GM12878 (cell line): ENCODE data around the gene KLHL7. TPM values are rescaled to one million over a fixed set of nuclear protein-coding genes. Genes with fewer than 3 reads are reported as not detected.
A peak's percentile ranks its signal among the peaks of the same experiment; 100 is the strongest.

ENCODE experiments used
- ATAC-seq: fragments of 200-7000 bp; cut with Tn5 transposase; 3 replicates; pipeline ENCODE4 v1.9.1; 2020; ENCODE audit warnings: mild to moderate bottlenecking, moderate library complexity
- BruUV-seq: library from RNA; stranded (reverse); fragments of 400-500 nt; replicated peaks from 2 replicates; lab custom pipeline; 2021; lab: Mats Ljungman, UMichigan
- CTCF ChIA-PET: fragments of 300-600 bp; sonication (Branson Sonifier 250); formaldehyde crosslinking; extraction: SDS; loops from one replicate; lab custom pipeline; 2021; ENCODE audit warnings: inconsistent platforms; lab: Yijun Ruan, JAX
- POLR2A ChIA-PET: fragments of 350-600 bp; formaldehyde crosslinking; extraction: SDS; loops from one replicate; lab custom pipeline; 2021; ENCODE audit warnings: inconsistent platforms; lab: Charles Lee
- RAD21 ChIA-PET: fragments of 300-600 bp; sonication (Branson Sonifier 250); formaldehyde crosslinking; loops from one replicate; lab custom pipeline; 2023; ENCODE audit warnings: antibody characterized with exemption; ENCODE audit not compliant: unreplicated experiment; lab: Charles Lee
- SMC1A ChIA-PET: fragments of 300-600 bp; sonication (Branson Sonifier 250); formaldehyde crosslinking; loops from one replicate; lab custom pipeline; 2023; ENCODE audit not compliant: unreplicated experiment, uncharacterized antibody; lab: Charles Lee
- DNase-seq: peaks from one replicate; pipeline ENCODE4 v3.0.0-alpha.2; 2011; ENCODE audit warnings: low read depth, low spot score
- FAIRE-seq: peaks from 3 replicates; lab custom pipeline; 2011; peaks lifted over from hg19 to GRCh38; lab: Jason Lieb, UNC
- H2AFZ ChIP-seq: 2 replicates; pipeline ENCODE4 v1.6.0; 2011; ENCODE audit warnings: low read depth, low read length, control low read depth; ENCODE audit not compliant: control insufficient read depth
- H3K27ac ChIP-seq: 2 replicates; pipeline ENCODE4 v1.5.1; 2011; ENCODE audit warnings: control low read depth; ENCODE audit not compliant: control insufficient read depth, insufficient read depth
- H3K27me3 ChIP-seq, 2 experiments: replicated peaks in 1 of 2; 2 replicates each; pipeline versions ENCODE4 v1.6.0 to v1.6.1; 2011; ENCODE audit warnings: low read length in 1 of 2; ENCODE audit not compliant: control insufficient read depth in 2 of 2, insufficient read depth in 2 of 2
- H3K36me3 ChIP-seq, 2 experiments: 2 replicates each; pipeline ENCODE4 v1.5.1; 2011; ENCODE audit warnings: low read length in 1 of 2; ENCODE audit not compliant: control insufficient read depth in 2 of 2, insufficient read depth in 2 of 2
- H3K4me1 ChIP-seq: 2 replicates; pipeline ENCODE4 v1.6.1; 2011; ENCODE audit warnings: mild to moderate bottlenecking, low read length, moderate library complexity, mixed read lengths; ENCODE audit not compliant: control insufficient read depth, insufficient read depth
- H3K4me2 ChIP-seq: 2 replicates; pipeline ENCODE4 v1.6.0; 2011; ENCODE audit warnings: control low read depth; ENCODE audit not compliant: control insufficient read depth, insufficient read depth
- H3K4me3 ChIP-seq: fragments of 200-600 bp; sonication (generic); 2 replicates; pipeline ENCODE4 v1.5.1; 2016
- H3K79me2 ChIP-seq: 2 replicates; pipeline ENCODE4 v1.6.0; 2011; ENCODE audit warnings: low read length; ENCODE audit not compliant: control insufficient read depth, insufficient read depth
- H3K9ac ChIP-seq: 2 replicates; pipeline ENCODE4 v1.8.0; 2011; ENCODE audit warnings: low read length, control low read depth, mixed read lengths; ENCODE audit not compliant: control insufficient read depth, insufficient read depth
- H3K9me3 ChIP-seq: replicated peaks from 3 replicates; pipeline ENCODE4 v1.5.1; 2011; ENCODE audit warnings: mild to moderate bottlenecking, low read length; ENCODE audit not compliant: control insufficient read depth, insufficient read depth
- H4K20me1 ChIP-seq: 2 replicates; pipeline ENCODE4 v1.6.0; 2011; ENCODE audit not compliant: control insufficient read depth, insufficient read depth
- CREB1 ChIP-seq: IDR thresholded peaks from 2 replicates; pipeline ENCODE4 v1.6.1; 2012; ENCODE audit warnings: low read depth, mild to moderate bottlenecking, inconsistent platforms
- EGR1 ChIP-seq, 2 experiments: IDR thresholded peaks; 1 replicate in 1 of 2; 2 replicates in 1 of 2; pipeline ENCODE4 v1.6.1; 2011 to 2012; ENCODE audit warnings: low read depth in 2 of 2, low read length in 2 of 2, borderline replicate concordance in 1 of 2, mild to moderate bottlenecking in 1 of 2, moderate library complexity in 1 of 2
- EP300 ChIP-seq, 2 experiments: fragments of 150-350 bp in 1 of 2; IDR thresholded peaks; 2 replicates each; pipeline ENCODE4 v1.6.1; 2011 to 2012; ENCODE audit warnings: low read depth in 2 of 2, low read length in 2 of 2, borderline replicate concordance in 1 of 2, improper control_type of control experiment in 1 of 2, inconsistent platforms in 1 of 2; ENCODE audit not compliant: control insufficient read depth in 1 of 2
- HCFC1 ChIP-seq: fragments of 150-350 bp; IDR thresholded peaks from 2 replicates; pipeline ENCODE4 v1.6.1; 2014; ENCODE audit warnings: low read length
- JUNB ChIP-seq: IDR thresholded peaks from 2 replicates; pipeline ENCODE4 v1.6.1; 2016; ENCODE audit warnings: antibody characterized with exemption, mild to moderate bottlenecking
- LARP7 ChIP-seq: fragments of 450-650 bp; IDR thresholded peaks from 2 replicates; pipeline ENCODE4 v1.6.1; 2017; ENCODE audit warnings: mild to moderate bottlenecking
- PML ChIP-seq: IDR thresholded peaks from 2 replicates; pipeline ENCODE4 v1.6.1; 2012; ENCODE audit warnings: low read length, inconsistent platforms
- SPI1 ChIP-seq: IDR thresholded peaks from 2 replicates; pipeline ENCODE4 v1.6.1; 2011; ENCODE audit warnings: low read depth, mild to moderate bottlenecking, low read length, moderate library complexity, borderline replicate concordance; ENCODE audit not compliant: insufficient read depth
- TCF12 ChIP-seq: IDR thresholded peaks from 2 replicates; pipeline ENCODE4 v1.6.1; 2011; ENCODE audit warnings: low read depth, mild to moderate bottlenecking, low read length
- WGBS: methylation state at CpG from one replicate; pipeline ENCODE4 v1.1.6; 2016; ENCODE audit warnings: low lambda C conversion rate; ENCODE audit not compliant: insufficient replicate concordance, insufficient coverage; ENCODE audit errors: missing lambda C conversion rate; 5-methylcytosine and 5-hydroxymethylcytosine counted together
- in situ Hi-C: fragments of 300-500 bp; cut with MboI; formaldehyde crosslinking; loops from 9 replicates; pipeline ENCODE4 v1.14.3; 2018; ENCODE audit warnings: mixed read lengths
- intact Hi-C: fragments of 100-400 bp; cut with micrococcal nuclease; formaldehyde crosslinking; loops from one replicate; pipeline ENCODE4 v1.14.2; 2022; ENCODE audit not compliant: unreplicated experiment
- polyA plus RNA-seq, 11 experiments: library from polyadenylated mRNA; depleted of rRNA in 4 of 11; unstranded in 6 of 11; stranded (reverse) in 5 of 11; fragments of >200 nt; fragmentation: Nextera tagmentation in 4 of 11; fragmentation: Illumina TruSeq in 1 of 11; extraction: Ambion mirVana in 4 of 11; extraction: Trizol in 1 of 11; gene quantifications; 1 replicate in 1 of 11; 2 replicates in 10 of 11; pipeline versions ENCODE4 v1.2.1 to v1.2.3, GENCODE V29; 2011 to 2016; ENCODE audit warnings: inconsistent platforms in 2 of 11, missing spikeins in 2 of 11, low read depth in 1 of 11
- total RNA-seq, 4 experiments: library from RNA; depleted of rRNA in 3 of 4; stranded (reverse); fragments of >200 nt in 3 of 4; fragmentation: Illumina TruSeq in 1 of 4; extraction: Trizol in 1 of 4; gene quantifications; 2 replicates each; pipeline versions ENCODE4 v1.2.1 to v1.2.3, GENCODE V29; 2013 to 2021
- TF ChIP-seq, protein P1 (sequence below), 3 experiments: IDR thresholded peaks in 2 of 3; conservative IDR thresholded peaks in 1 of 3; 2 replicates each; pipeline ENCODE4 v1.5.1; 2011; ENCODE audit warnings: low read depth in 3 of 3, low read length in 3 of 3, mild to moderate bottlenecking in 3 of 3, control low read depth in 2 of 3, moderate library complexity in 2 of 3, inconsistent platforms in 1 of 3, mixed read lengths in 1 of 3; ENCODE audit not compliant: control insufficient read depth in 2 of 3, insufficient read depth in 1 of 3; ENCODE audit errors: extremely low read depth in 1 of 3
- TF ChIP-seq, protein P2 (sequence below): fragments of 450-650 bp; conservative IDR thresholded peaks from 2 replicates; pipeline ENCODE4 v1.6.1; 2017; ENCODE audit warnings: mild to moderate bottlenecking, moderate library complexity
- TF ChIP-seq, protein P3 (sequence below): fragments of 450-650 bp; IDR thresholded peaks from 2 replicates; pipeline ENCODE4 v1.6.1; 2017; ENCODE audit warnings: mild to moderate bottlenecking, moderate library complexity

The KLHL7 gene
- total and polyA plus RNA-seq, 10 of the 15 experiments (the other 5 are each of a cell fraction or from before 2014, with no cell fraction given) = 6.4 to 38.7 (median 20.9) TPM

DNA sequence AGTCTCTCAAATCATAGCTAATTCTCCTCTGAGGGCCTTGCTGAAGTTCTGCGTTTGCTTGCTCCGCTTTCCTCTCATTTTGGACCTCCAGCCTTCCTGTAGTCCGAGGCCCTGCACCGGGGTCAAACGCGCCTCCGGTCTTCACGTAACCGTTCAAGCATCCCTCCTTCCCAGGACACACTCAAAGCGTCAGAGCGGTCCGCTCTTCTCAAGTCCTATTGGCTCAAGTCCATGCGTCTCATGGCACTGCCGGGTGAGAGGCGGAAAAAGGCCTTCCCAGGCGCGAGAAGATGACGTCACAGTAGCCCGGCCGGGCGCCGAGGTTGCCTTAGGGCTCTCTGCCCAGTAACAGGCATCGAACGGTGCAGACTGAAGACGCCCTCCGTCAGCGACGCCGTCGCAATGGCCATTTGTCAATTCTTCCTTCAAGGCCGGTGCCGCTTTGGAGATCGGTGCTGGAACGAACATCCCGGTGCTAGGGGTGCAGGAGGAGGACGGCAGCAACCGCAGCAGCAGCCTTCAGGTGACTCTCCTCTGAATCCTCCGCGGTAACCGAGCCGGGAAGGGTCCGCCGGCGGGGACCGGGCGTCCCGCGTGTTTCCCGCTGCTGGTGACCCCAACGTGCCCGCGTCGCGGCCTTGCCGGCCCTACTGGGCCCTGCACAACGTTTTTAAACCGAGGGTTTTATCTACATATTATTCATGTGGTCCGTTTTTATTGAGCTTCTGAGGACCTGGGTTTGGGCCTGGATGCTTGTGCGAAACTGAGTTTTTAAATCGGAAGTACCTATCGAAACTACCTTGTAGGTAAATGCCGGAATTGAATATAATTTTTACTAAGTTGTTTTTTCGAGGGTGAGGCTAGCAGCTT, 76.3 kb downstream of the KLHL7 start, which contains the start of gene NUP42:
NUP42 (plus strand) TSS at position 365 of the 870 bp plus-strand sequence; CDS start at position 403, 38 bp downstream.
- H2AFZ ChIP-seq = peak within 1 kb of the TSS; percentile 85
- SMC1A ChIA-PET = interaction anchor here (0.6 to 3.5 kb wide), 7 partner anchors 15 to 282 kb away, joined by 3 to 16 read pairs (median 4); partner anchors contain the start of gene KLHL7
- 0 out of 2 replicates have a peak, but pooled peaks cover 3% of the 10 kb centered on the region for H3K4me1 ChIP-seq
- TSS peak; percentile 79 for BruUV-seq
- in situ Hi-C loops = no loop called here
- H3K4me3 ChIP-seq = peak within 1 kb of the TSS; percentile 74
- peak within 1 kb of the TSS; percentile 98 for H3K9ac ChIP-seq
- ATAC-seq = peak; percentile 95
- FAIRE-seq = peak; percentile 99
- RAD21 ChIA-PET = interaction anchor here (0.6 to 3.5 kb wide), 9 partner anchors 42 to 196 kb away, joined by 3 to 53 read pairs (median 3); partner anchors contain the start of gene KLHL7
- under 1% methylated on average over 63 of the region's 63 CpGs for WGBS
- peak within 1 kb of the TSS; percentile 92 for H3K4me2 ChIP-seq
- H3K27me3 ChIP-seq = no peaks in the 10 kb centered on the region
- no peaks in the 10 kb centered on the region for H4K20me1 ChIP-seq
- DNase-seq = peak; percentile 97
- H3K79me2 ChIP-seq = peaks cover 47% of the 10 kb centered on the region
- H3K36me3 ChIP-seq = 0 out of 4 replicates have a peak, but pooled peaks cover 0 to 2% of the 10 kb centered on the region in 2 experiments
- peak within 1 kb of the TSS; percentile 90 for H3K27ac ChIP-seq
- intact Hi-C loops = loop anchor here (1.0 to 10.0 kb wide), 8 partner anchors 77 to 357 kb away; partner anchors contain the start of genes IGF2BP3, KLHL7, TOMM7 and TRA2A
- POLR2A ChIA-PET = interaction anchor here (0.5 to 2.1 kb wide), 6 partner anchors 33 to 248 kb away, joined by 3 to 10 read pairs (median 3); partner anchors contain the start of gene KLHL7
- CTCF ChIA-PET = interaction anchor here (0.6 to 5.9 kb wide), 7 partner anchors 67 to 349 kb away, joined by 3 to 77 read pairs (median 7); partner anchors contain the start of gene KLHL7
- H3K9me3 ChIP-seq = no peaks in the 10 kb centered on the region
- TF ChIP-seq EGR1 (IDR thresholded peaks at IDR 0.05; ENCODE audit: borderline replicate concordance in 1 of 2, low read depth in 2 of 2, low read length in 2 of 2) (no peak), CREB1 (peak; percentile 99), HCFC1 (peak; percentile 65), LARP7 (peak; percentile 22; the same call in 1 of the 2 replicates), PML (peak; percentile 87; the same call in 1 of the 2 replicates), EP300 (IDR thresholded peaks at IDR 0.05; ENCODE audit: borderline replicate concordance in 1 of 2, control insufficient read depth in 1 of 2, low read depth in 2 of 2, low read length in 2 of 2) (peak; percentile 42 to 62; a peak in 3 of 4 replicates), SPI1 (no peak), JUNB (no peak), TCF12 (no peak)
- TF ChIP-seq, protein P1, sequence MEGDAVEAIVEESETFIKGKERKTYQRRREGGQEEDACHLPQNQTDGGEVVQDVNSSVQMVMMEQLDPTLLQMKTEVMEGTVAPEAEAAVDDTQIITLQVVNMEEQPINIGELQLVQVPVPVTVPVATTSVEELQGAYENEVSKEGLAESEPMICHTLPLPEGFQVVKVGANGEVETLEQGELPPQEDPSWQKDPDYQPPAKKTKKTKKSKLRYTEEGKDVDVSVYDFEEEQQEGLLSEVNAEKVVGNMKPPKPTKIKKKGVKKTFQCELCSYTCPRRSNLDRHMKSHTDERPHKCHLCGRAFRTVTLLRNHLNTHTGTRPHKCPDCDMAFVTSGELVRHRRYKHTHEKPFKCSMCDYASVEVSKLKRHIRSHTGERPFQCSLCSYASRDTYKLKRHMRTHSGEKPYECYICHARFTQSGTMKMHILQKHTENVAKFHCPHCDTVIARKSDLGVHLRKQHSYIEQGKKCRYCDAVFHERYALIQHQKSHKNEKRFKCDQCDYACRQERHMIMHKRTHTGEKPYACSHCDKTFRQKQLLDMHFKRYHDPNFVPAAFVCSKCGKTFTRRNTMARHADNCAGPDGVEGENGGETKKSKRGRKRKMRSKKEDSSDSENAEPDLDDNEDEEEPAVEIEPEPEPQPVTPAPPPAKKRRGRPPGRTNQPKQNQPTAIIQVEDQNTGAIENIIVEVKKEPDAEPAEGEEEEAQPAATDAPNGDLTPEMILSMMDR (IDR thresholded peaks at IDR 0.05 in 2 of 3, conservative IDR thresholded peaks at IDR 0.05 in 1 of 3; ENCODE audit: control insufficient read depth in 2 of 3, extremely low read depth in 1 of 3, insufficient read depth in 1 of 3, low read depth in 3 of 3, low read length in 3 of 3) = no peak
- TF ChIP-seq, protein P2, sequence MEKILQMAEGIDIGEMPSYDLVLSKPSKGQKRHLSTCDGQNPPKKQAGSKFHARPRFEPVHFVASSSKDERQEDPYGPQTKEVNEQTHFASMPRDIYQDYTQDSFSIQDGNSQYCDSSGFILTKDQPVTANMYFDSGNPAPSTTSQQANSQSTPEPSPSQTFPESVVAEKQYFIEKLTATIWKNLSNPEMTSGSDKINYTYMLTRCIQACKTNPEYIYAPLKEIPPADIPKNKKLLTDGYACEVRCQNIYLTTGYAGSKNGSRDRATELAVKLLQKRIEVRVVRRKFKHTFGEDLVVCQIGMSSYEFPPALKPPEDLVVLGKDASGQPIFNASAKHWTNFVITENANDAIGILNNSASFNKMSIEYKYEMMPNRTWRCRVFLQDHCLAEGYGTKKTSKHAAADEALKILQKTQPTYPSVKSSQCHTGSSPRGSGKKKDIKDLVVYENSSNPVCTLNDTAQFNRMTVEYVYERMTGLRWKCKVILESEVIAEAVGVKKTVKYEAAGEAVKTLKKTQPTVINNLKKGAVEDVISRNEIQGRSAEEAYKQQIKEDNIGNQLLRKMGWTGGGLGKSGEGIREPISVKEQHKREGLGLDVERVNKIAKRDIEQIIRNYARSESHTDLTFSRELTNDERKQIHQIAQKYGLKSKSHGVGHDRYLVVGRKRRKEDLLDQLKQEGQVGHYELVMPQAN = no peak; the same call in none of the 2 replicates
- TF ChIP-seq, protein P3, sequence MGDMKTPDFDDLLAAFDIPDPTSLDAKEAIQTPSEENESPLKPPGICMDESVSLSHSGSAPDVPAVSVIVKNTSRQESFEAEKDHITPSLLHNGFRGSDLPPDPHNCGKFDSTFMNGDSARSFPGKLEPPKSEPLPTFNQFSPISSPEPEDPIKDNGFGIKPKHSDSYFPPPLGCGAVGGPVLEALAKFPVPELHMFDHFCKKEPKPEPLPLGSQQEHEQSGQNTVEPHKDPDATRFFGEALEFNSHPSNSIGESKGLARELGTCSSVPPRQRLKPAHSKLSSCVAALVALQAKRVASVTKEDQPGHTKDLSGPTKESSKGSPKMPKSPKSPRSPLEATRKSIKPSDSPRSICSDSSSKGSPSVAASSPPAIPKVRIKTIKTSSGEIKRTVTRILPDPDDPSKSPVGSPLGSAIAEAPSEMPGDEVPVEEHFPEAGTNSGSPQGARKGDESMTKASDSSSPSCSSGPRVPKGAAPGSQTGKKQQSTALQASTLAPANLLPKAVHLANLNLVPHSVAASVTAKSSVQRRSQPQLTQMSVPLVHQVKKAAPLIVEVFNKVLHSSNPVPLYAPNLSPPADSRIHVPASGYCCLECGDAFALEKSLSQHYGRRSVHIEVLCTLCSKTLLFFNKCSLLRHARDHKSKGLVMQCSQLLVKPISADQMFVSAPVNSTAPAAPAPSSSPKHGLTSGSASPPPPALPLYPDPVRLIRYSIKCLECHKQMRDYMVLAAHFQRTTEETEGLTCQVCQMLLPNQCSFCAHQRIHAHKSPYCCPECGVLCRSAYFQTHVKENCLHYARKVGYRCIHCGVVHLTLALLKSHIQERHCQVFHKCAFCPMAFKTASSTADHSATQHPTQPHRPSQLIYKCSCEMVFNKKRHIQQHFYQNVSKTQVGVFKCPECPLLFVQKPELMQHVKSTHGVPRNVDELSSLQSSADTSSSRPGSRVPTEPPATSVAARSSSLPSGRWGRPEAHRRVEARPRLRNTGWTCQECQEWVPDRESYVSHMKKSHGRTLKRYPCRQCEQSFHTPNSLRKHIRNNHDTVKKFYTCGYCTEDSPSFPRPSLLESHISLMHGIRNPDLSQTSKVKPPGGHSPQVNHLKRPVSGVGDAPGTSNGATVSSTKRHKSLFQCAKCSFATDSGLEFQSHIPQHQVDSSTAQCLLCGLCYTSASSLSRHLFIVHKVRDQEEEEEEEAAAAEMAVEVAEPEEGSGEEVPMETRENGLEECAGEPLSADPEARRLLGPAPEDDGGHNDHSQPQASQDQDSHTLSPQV = no peak
